ENCODE measurements around the gene ABR.
A peak's percentile ranks its signal among the peaks of the same experiment; 100 is the strongest.

Gene ABR

GRCh38 chr17:1043601-1044251 is 136.1 kb downstream of the ABR start:
- DNase-seq: no peak

DNA sequence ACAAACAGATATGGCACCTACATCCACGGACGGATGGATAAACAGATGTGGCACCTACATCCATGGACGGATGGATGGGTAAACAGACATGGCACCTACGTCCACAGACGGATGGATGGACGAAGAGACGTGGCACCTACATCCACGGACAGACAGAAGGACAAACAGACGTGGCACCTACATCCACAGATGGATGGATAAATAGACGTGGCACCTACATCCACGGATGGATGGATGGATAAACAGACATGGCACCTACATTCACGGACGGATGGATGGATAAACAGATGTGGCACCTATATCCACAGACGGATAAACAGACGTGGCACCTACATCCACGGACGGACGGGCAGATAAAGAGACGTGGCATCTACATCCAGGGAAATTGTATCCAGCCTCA is 137.3 kb downstream of the ABR start:
- DNase-seq: no peak

DNA sequence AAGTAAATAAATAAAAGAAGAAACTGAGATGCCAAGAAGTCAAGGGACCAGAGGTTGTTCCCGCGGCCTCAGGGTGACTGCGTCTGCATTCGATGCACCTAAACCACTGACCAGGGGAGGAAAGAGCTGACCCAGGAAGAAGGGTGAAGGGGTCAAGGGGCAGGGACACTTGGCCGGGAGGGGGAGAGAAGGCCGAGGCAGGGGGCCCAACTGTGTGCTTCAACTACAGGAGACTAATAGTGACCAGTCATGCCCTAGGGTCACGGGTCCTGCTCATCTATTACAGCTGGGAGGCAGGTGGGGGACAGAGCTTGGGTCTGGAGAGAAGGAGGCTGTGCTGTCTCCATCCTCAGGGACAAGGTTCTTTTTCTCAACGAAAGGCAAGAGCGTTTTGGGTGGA is 138.0 kb downstream of the ABR start:
- no peak for DNase-seq

DNA sequence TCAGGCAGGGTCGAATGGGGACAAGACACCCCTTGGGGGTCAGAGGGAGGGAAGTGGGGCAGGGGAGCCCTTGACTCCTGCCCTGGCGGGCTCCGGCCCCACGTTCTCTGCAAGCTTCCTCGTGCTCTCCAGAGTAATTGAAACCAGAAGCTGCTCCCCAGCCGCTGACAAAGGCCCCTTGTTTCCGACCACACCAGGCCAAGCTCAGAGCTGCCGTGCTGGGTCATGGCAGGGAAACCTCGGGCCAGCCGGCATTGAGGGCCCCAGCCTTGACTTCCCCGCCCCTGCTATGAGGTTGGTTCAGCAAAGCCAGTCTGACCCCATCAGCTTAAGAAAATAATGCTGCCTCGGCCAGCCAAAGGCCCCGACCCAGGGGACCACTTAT is 139.6 kb downstream of the ABR start:
- peak; percentile 67 for DNase-seq

GRCh38 chr17:1039511-1040215 is 140.1 kb downstream of the ABR start:
- DNase-seq: peak; percentile 92

GRCh38 chr17:1039123-1039507 is 140.7 kb downstream of the ABR start:
- DNase-seq: no peak

- no peak for DNase-seq
Observed at GRCh38 chr17:1038459-1039122, 141.2 kb downstream of the ABR start.

DNA sequence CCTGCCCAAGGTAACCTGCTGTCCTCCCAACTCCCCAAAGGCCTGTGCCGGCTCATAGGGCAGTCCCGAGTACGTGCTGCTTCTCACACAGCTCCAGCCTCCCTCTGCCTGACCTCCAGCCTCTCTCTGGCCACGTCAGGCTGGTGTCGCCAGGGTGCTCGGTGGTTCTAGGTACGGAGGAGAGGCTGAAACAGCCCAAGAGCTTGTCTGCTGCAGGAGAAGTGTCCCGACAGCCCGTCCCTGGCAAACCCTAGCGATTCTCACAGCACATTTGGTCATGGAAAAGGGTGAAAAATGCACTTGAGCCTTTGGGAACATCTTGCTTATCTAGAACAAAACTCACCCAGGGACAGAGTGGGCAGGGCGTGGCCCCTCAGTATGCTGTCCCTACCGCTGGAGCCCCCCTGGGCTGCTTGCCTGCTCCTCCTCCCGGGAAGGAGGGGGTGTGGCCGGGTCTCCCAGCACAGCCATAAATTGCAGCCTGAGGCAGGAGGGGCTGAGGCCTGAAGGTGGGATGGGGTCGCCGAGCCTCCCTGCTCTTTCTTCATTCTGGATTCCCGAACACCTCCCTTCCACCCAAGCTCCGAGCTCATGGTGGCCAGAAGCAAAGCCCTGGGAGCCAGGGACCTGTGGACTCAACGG is 142.4 kb downstream of the ABR start:
- no peak for DNase-seq

DNA sequence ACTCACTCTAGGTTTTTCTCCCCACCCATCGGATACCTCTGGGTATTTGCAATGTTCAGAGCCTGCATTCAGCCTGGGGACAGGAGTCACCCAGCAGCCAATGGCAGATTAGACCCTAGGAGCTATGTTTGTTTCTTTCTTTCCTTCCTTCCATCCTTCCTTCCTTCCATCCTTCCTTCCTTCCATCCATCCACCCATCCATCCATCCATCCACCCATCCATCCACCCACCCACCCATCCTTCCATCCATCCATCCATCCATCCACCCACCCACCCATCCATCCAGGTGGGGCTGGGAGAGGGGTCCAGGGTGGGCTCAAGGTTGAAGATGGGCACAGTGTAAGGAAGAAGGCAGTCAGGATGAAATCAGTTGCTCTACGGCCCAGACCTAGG is 142.9 kb downstream of the ABR start:
- no peak for DNase-seq

GRCh38 chr17:1036171-1036844 is 143.5 kb downstream of the ABR start:
- DNase-seq: no peak

- no peak for DNase-seq
Observed at GRCh38 chr17:1035546-1036170, 144.1 kb downstream of the ABR start.

DNA sequence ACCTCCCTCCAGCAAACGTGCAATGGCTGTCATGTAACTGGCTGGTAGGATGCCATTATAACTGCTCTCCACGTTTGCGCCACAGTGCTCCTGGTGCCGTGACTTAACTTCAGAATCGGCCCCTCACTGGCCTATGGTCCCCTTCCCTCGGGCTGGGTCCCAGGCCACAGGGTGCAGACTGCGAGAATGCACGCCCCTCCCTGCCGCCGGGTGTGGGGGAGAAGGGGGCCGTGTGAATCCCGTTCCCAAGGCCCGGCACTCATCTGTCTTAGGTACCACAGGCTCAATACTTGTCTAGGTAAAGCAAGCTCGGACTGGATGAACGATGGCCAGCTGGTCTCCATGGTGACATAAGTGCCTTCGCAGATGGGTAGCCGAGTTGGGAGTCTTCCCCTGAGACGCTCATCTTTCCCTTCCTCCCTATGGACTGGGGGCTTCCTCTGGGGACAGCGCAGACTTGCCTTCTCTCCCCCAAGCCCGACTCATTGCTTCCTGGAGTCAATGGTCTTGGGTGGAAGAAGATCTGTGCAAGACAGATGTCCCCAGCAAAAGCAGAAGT is 145.1 kb downstream of the ABR start:
- DNase-seq: no peak

DNA sequence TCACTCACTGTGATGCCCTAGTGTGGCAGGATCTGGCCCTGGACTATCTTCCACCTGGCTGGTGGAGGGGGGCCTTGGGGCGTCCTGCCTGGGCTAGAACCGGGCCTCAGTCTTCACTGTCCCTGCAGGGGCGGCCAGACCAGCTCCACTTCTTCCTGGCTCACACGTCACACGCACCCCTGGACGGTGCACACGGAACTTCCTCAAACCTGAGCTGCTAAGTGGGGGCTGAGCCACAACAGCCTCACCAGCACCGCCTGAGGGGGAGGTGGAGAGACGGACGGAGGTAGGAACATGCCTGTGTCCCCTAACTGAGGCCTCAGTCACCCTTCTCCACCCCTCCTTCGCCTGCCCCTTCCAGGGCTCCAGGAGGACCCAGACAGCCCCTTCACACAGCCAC is 146.3 kb downstream of the ABR start:
- DNase-seq: no peak

GRCh38 chr17:1032391-1032790 is 147.4 kb downstream of the ABR start:
- DNase-seq: no peak

DNA sequence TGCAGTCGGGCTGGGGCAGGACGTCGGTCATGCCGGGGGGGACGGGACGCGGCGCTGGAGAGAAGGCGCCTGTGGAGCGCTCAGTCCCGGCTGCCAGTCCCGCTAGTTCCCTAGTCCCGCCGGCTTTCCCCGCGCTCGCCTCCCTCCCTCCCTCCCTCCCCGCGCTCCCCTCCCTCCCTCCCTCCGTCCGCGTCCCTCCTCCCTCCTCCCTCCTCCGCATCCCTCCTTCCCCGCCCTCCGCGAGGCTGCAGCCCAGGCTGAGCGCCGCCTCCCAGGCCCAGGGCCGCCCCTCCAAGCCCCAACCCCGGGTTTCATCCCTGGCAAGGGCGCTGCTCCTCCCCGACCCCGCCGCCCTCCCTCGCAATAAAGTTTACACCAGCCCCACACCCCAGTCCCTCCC is 148.1 kb downstream of the ABR start:
- no peak for DNase-seq

GRCh38 chr17:1030684-1031532 is 148.9 kb downstream of the ABR start:
- no peak for DNase-seq

- no peak for DNase-seq
Observed at GRCh38 chr17:1029922-1030644, 149.7 kb downstream of the ABR start.

- DNase-seq: no peak
Observed at GRCh38 chr17:1029196-1029921, 150.4 kb downstream of the ABR start.

DNA sequence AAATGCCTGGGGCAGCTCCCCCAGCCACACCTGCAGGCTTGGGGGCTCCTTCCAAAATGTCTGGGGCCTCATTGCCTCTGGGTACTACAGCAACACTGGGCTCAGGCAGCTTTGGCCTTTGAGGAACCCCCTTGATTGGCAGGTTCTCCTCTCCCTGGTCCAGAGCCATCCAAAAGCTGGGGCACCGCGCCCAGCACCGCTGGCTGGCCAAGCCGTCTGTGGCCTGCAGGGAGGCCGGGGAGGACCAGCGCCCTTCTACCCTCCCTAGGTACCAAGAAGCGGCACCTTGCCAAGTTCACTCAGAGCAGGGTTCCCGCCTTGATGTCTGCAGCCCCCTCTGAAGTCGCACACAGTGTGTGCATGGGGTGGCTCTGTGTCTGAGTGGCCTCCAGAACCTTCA is 152.7 kb downstream of the ABR start:
- no peak for DNase-seq

GRCh38 chr17:1026599-1026975 is 153.2 kb downstream of the ABR start:
- no peak for DNase-seq

Data from MV-4-11 (cell line).